CD4-positive, alpha-beta T cell treated with Interleukin-6 for 4 hours (primary cell): ENCODE data around the gene SCAND1.

Experiments used
- DNase-seq: peaks from one replicate; pipeline ENCODE4 v3.0.0-alpha.2; 2020; ENCODE audit warnings: mixed read lengths

The SCAND1 gene

DNA sequence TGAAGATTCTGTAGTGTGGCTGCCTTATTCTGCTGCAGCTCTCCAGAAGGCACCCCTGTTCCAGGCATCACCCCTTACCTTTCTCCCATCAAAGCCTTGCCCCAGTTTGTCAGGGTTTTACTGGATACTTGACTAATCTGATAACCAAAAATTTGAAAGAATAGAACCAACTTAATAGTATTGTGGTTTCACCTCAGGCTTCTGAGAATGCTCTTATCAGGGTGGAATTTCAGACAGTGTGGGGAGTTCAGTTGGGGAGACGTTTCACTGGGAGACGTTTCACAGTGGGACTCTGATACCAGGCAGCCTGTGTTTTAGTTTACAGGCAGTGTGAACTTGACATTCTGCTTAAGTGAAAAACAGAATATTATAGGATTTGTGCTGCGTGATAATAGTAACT, 50.5 kb downstream of the SCAND1 start:
- no peak for DNase-seq
